ENCODE measurements around the gene SNRNP200.

The SNRNP200 gene

DNA sequence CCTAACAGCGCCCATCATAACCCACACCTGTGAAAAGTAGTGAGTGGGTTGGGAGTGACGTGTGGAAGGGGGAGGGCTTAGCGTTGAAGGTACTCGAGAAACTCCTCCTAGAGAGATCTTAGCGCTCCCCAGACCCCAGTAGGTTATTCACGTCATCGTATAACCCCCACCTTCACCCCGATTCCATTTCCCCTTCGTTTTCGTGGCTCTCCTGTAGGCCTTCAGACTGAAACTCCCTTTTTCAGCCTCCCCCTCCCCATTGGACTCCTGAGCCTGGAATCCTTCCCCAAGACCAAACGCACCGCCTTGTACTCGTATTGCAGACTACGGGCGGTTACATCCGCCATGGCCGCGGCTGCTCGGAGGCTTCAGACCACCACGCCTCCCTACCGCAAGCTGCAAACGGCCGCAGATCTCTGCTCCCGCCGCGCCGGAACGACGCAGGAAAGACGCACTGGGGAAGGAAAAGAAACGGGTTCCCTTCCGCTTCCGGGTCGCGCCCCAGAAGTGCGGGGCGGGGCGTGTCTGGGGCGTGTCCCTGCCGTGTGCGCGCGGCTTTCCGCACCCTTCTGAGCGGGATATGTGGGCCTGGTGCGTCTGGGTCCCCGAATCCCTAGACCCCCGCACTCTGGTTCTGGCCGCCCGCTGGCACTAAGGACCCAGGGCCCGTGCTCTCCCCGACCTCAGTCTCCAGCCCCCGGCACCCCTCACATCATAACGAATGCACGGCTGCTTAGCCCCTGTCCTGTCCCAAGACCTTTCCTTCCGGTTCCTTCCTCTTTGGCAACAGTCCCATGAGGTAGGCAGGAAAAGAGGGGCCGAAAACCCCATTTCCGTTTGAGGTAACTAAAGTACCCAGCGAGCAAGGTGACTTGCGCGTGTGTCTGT is at the start of gene SNRNP200:
SNRNP200 (minus strand) TSS at position 456 of the 888 bp plus-strand sequence; CDS start at position 347, 109 bp downstream.
- Mint-ChIP-seq H3K4me3 (peak within 1 kb of the TSS; percentile 100), H3K9me3 (no peaks in the 10 kb centered on the region), H3K36me3 (ENCODE audit: low read depth) (peaks cover 42% of the 10 kb centered on the region), H3K4me1 (peaks cover 47% of the 10 kb centered on the region), H3K27ac (peak within 1 kb of the TSS; percentile 99), H3K27me3 (no peaks in the 10 kb centered on the region)
- peak; percentile 94 for DNase-seq
- ATAC-seq = peak; percentile 97

DNA sequence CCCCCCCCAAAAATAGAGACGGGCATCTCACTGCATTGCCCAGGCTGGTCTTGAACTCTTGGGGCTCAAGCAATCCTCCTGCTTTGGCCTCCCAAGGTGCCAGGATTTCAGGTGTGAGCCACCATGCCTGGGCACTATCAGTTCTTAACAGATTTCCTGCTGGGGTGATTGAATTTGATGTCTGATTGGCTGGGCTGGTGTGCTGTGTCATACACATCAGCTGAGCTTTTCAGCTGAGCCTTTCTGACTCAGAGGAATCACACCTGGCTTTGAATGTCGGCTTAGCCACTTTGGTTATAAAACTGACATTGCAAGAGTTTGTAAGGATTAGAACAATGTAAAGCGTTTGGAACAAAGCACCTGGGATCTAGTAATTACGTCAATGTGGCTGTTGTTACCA is 49.1 kb upstream of the SNRNP200 start:
- H3K27ac Mint-ChIP-seq = no peak overlapping the region
- H3K27me3 Mint-ChIP-seq = no peaks in the 10 kb centered on the region
- peaks cover 70% of the 10 kb centered on the region for H3K36me3 Mint-ChIP-seq (ENCODE audit: low read depth)
- no peak for ATAC-seq
- no peak overlapping the region for H3K4me3 Mint-ChIP-seq
- H3K9me3 Mint-ChIP-seq = no peaks in the 10 kb centered on the region
- H3K4me1 Mint-ChIP-seq = no peaks in the 10 kb centered on the region
- no peak for DNase-seq

DNA sequence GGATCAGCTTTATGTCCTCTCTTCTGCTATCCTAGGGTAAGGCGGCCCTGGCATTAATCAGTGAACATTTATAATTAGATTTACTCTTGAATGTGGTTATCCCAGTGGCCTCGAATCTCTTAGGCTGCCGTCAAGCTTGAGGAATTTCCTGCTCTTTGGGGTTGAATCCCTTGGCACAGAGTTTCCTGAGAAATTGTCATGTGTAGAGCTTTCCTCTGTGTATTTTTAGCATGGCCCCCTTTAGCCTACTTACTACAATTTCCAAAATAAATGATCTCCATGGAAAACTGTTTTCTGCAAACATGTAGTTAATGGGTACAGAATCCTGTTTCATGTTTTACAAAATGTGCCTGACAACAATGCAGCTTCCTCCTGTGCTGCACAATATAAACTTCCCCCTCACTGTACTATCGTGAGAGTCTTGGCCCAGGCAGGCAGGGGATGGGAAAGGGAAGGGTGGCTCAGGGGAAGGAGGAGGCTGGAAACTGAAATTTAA is 48.3 kb upstream of the SNRNP200 start:
- ATAC-seq (no peak), DNase-seq (no peak)
- Mint-ChIP-seq H3K4me3 (no peak overlapping the region), H3K4me1 (no peaks in the 10 kb centered on the region), H3K9me3 (no peaks in the 10 kb centered on the region), H3K27ac (no peak overlapping the region), H3K36me3 (ENCODE audit: low read depth) (peaks cover 70% of the 10 kb centered on the region), H3K27me3 (no peaks in the 10 kb centered on the region)

DNA sequence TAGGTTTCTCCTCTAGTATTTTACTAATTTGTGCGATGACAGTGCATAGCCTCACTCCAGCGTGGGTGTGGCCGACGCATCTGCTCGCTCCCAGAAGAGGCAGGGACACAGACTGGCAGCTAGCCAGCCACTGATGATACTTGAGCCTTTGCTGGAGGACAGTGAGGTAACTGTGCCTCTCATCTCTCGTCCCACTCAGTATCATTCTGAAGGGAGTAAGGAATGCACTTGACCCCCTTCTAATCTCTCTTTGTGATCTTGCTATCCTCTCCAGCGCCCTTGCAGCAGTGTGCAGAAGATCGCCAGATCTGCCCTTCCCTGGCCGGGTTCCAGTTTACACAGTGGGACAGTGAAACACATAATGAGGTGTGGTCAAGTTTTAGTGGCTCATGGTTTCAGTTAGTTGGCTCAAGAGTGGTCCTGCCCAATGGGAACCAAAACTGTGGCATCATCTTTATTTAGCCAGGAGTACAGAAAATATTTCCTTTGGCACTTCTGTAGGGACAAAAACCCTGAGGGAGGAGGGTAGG is 47.8 kb upstream of the SNRNP200 start:
- Mint-ChIP-seq H3K36me3 (ENCODE audit: low read depth) (peaks cover 70% of the 10 kb centered on the region), H3K9me3 (no peaks in the 10 kb centered on the region), H3K4me1 (no peaks in the 10 kb centered on the region), H3K4me3 (no peak overlapping the region), H3K27ac (no peak overlapping the region), H3K27me3 (no peaks in the 10 kb centered on the region)
- ATAC-seq (no peak), DNase-seq (no peak)

DNA sequence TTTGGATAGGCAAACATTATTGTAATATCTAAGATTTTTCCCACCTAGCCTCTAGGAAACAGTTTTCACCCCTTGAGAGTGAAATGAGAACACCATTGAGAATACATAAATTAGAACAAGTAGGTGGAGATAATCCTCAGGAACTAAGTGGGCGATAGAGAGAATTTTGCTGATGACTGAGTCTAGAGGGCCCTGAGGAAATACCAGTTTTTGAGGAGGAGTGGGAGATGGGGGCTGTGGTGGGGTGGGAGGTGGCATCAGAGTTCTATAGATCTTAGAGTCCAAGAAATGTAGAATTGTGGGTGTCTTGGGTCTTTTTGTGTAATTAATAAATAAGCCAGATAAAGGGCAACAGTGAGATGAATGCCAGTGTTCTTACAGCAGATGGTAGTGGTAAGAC is 42.0 kb upstream of the SNRNP200 start:
- no peak for DNase-seq
- Mint-ChIP-seq H3K9me3 (no peaks in the 10 kb centered on the region), H3K4me1 (peaks cover 20% of the 10 kb centered on the region), H3K36me3 (ENCODE audit: low read depth) (peaks cover 79% of the 10 kb centered on the region), H3K27me3 (no peaks in the 10 kb centered on the region), H3K27ac (no peak overlapping the region), H3K4me3 (no peak overlapping the region)
- no peak for ATAC-seq

DNA sequence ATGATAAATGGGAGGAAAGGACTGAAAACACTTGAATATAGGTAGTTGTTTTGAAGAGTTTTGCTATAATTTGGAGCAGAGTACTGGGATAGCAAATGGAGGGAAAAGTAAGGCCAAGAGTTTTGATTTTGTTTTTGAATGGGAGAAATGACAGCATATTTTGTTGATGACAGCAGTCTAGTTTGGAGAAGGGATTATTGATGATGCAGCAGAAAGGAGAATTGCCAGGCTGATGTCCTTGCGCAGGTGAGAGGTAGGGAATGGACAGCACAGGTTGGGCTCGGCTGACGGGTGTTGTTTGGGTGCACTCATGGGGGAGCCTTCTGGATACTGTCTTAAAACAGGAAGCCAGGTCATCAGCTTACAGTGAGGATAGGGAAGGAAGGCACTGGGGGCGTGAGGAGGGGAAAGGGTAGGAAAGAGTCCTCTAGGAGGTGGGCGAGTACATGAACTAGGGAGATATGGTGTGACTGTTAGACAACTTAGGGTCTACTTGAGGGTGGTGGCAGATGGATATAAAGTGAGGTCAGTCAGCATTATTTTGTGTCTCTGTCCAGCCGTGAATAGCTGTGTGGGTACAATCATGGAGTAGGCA is 40.6 kb upstream of the SNRNP200 start:
- ATAC-seq (no peak), DNase-seq (no peak)
- peaks cover 81% of the 10 kb centered on the region for H3K36me3 Mint-ChIP-seq (ENCODE audit: low read depth)
- H3K9me3 Mint-ChIP-seq = no peaks in the 10 kb centered on the region
- H3K4me3 Mint-ChIP-seq = no peak overlapping the region
- no peaks in the 10 kb centered on the region for H3K27me3 Mint-ChIP-seq
- no peak overlapping the region for H3K27ac Mint-ChIP-seq
- peaks cover 34% of the 10 kb centered on the region for H3K4me1 Mint-ChIP-seq

DNA sequence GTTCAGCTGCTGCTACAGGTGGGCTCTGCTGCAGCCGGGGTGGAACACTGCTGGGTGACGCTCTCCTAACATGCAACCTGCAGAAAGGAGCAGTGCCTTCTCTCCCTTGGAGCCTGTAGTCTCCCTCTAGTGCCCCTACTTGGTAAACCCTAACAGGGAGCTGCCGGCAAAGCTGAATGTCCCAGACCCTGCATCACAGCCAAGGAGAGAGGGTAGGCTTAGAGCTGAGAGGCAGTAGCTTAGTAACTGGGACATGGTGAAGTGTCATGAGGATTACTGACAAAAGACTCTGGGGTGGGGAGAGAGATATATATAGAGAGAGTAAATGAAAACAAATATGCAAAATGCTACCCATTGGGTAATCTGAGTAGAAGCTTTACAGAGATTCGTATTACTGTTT is 40.1 kb upstream of the SNRNP200 start:
- DNase-seq = no peak
- Mint-ChIP-seq H3K4me3 (no peak overlapping the region), H3K4me1 (peaks cover 39% of the 10 kb centered on the region), H3K27me3 (no peaks in the 10 kb centered on the region), H3K9me3 (no peaks in the 10 kb centered on the region), H3K27ac (no peak overlapping the region), H3K36me3 (ENCODE audit: low read depth) (peaks cover 78% of the 10 kb centered on the region)
- ATAC-seq = no peak

DNA sequence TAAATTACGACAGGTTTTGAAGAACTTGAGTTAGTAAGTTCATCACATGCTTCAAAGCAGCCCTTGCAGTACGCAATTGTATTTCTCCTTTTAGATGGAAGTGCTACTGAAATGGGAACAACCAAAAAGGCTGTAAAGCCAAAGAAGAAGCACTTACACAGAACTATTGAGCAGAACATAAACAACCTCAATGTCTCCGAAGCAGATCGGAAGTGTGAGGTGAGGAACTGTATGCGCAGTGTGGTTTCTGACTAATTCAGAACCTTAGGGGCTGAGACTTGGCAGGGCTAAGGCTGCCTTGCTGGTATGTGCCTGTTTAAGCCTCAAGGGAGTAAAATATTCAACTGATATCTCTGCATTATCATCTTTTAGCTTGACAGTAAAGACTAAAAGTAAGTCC is 38.7 kb upstream of the SNRNP200 start:
- H3K36me3 Mint-ChIP-seq (ENCODE audit: low read depth) = peaks cover 74% of the 10 kb centered on the region
- no peak overlapping the region for H3K27ac Mint-ChIP-seq
- H3K4me1 Mint-ChIP-seq = peaks cover 48% of the 10 kb centered on the region
- DNase-seq (no peak), ATAC-seq (peak; percentile 73)
- no peak overlapping the region for H3K4me3 Mint-ChIP-seq
- H3K27me3 Mint-ChIP-seq = no peaks in the 10 kb centered on the region
- H3K9me3 Mint-ChIP-seq = no peaks in the 10 kb centered on the region

DNA sequence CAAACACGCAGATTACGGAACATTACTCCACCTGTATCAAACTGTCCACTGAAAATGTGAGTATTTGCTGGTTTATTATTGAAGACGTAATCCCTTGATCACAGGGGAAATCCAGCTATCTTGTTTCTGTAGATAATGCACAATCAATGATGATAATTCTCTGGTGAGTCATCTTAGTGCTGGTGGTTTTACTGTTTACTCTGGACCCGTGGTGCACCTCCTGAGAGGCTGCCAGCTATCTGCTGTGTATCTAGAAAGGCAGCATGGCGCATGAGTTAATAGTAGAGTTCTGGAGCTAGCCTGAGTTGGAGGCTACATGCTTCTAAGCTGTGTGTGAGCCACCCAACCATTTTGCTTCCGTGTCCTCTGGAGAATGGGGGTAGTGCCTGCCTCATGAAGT is 36.7 kb upstream of the SNRNP200 start:
- Mint-ChIP-seq H3K36me3 (ENCODE audit: low read depth) (peaks cover 77% of the 10 kb centered on the region), H3K4me1 (peaks cover 58% of the 10 kb centered on the region), H3K9me3 (no peaks in the 10 kb centered on the region), H3K27me3 (no peaks in the 10 kb centered on the region), H3K4me3 (no peak overlapping the region), H3K27ac (no peak overlapping the region)
- ATAC-seq (peak; percentile 74), DNase-seq (no peak)

DNA sequence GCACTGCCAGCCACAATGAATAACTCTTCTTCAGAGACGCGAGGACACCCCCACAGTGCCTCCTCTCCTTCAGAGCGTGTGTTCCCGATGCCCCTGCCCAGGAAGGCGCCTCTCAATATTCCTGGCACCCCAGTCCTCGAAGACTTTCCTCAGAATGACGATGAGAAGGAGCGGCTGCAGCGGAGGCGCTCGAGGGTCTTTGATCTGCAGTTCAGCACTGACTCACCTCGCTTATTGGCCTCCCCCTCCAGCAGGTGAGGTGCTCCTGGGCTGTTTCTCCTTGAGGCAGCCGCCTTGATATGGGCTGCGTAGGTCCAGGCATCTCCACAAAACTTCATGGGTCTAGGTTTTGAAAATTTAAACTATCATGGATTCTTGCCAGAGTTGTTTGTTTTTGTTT is 36.3 kb upstream of the SNRNP200 start:
- DNase-seq = no peak
- H3K27ac Mint-ChIP-seq = peak overlapping the region; percentile 40
- no peak for ATAC-seq

DNA sequence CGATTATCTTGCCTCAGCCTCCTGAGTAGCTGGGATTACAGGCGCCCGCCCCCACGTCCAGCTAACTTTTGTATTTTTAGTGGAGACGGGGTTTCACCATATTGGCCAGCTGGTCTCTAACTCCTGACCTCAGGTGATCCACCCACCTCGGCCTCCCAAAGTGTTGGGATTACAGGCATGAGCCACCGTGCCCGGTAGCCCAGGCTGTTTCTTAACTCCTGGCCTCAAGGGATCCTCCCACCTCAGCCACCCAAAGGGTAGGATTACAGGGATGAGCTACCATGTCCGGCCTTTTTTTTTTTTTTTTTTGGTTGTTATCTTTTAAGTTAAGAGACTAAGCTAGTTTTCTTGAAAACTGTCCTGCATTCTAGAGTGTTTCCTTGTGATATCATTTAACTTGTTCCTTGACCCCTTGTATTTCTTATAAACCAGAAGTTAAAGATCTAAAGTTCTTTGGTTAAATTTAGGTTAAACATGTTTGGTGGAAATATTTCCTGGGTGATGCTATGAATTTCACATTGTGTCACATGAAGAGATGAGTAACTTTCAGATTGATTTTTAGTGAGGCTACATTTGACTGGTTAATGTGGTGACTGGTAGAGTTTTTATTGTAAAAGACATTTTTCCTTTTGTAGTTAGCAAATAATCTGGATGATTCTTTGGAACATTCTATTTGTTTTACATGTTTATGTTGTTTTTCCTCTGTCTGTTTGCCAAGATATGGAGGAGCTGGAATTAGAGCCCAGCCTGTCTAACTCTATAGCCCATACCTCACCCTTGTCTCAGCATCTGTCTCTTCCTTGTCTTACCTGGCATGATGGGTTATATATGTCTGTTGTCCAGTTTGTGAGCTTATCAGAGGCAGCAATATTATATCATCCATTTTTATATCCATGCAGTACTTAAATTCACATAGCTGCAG is 35.4 kb upstream of the SNRNP200 start:
- Mint-ChIP-seq H3K36me3 (ENCODE audit: low read depth) (peaks cover 76% of the 10 kb centered on the region), H3K9me3 (no peaks in the 10 kb centered on the region), H3K4me1 (peaks cover 70% of the 10 kb centered on the region), H3K27ac (peak overlapping the region; percentile 40), H3K27me3 (no peaks in the 10 kb centered on the region), H3K4me3 (peak overlapping the region; percentile 35)
- no peak for ATAC-seq
- DNase-seq = no peak

More for the DNA sequence above, 36.3 kb upstream of the SNRNP200 start:
- Mint-ChIP-seq H3K27me3 (no peaks in the 10 kb centered on the region), H3K4me3 (no peak overlapping the region), H3K9me3 (no peaks in the 10 kb centered on the region), H3K4me1 (peaks cover 63% of the 10 kb centered on the region), H3K36me3 (ENCODE audit: low read depth) (peaks cover 78% of the 10 kb centered on the region)

DNA sequence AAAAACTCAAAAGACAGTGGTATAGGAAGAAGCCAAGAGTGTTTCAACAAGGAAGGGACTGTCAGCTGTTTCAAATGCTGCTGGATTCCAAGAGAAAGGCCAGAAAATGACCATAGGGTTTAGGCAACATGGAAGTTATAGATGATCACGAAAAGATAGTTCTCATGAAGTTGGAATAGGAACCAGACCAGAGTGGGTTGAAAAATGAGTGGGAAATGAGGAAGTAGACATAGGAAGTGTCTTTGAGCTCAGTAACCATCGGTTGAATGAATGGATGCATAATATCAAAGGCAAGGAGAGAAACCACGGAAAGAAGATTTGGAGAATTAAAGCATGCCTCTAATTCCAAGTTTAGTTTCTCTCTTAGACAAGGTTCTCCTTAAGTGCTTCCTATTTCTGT is 31.5 kb upstream of the SNRNP200 start:
- ATAC-seq = no peak
- H3K27me3 Mint-ChIP-seq = no peaks in the 10 kb centered on the region
- peaks cover 41% of the 10 kb centered on the region for H3K36me3 Mint-ChIP-seq (ENCODE audit: low read depth)
- peaks cover 63% of the 10 kb centered on the region for H3K4me1 Mint-ChIP-seq
- no peaks in the 10 kb centered on the region for H3K9me3 Mint-ChIP-seq
- H3K4me3 Mint-ChIP-seq = peak overlapping the region; percentile 99
- DNase-seq = no peak
- peak overlapping the region; percentile 83 for H3K27ac Mint-ChIP-seq

DNA sequence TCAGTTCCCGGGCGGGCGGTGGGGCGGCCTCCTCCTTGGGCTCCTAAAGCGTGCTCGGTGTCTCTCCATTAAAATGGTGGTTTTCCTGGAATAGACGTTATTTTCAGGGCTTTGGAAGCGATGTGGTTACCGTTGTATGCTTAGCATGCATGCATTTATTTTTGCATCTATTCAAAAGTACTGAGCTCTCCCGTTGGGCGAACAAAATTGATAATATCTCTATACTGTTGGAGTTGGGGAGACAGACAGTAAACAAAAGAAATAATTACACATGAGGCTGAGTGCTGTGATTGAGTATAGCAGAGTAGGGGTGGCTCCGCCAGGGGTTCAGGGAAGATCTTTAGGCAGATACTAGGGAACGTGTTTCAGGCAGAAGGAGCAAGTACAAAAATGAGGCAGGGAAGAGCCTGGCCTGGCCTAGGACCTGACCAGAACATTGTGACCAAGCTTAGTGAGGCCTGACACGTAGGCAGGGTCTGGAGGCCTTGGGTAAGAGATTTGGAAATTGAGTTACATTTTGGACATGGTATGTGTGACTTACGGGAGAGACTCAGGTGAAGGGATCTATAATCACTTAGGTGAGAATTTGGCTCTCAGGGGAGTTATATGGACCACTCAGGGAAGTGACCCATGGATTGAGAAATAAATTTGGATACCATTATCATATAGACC is 30.9 kb upstream of the SNRNP200 start:
- H3K27me3 Mint-ChIP-seq = no peaks in the 10 kb centered on the region
- peak overlapping the region; percentile 83 for H3K27ac Mint-ChIP-seq
- H3K9me3 Mint-ChIP-seq = no peaks in the 10 kb centered on the region
- ATAC-seq = no peak
- peaks cover 56% of the 10 kb centered on the region for H3K4me1 Mint-ChIP-seq
- peak overlapping the region; percentile 99 for H3K4me3 Mint-ChIP-seq
- DNase-seq = no peak
- H3K36me3 Mint-ChIP-seq (ENCODE audit: low read depth) = peaks cover 34% of the 10 kb centered on the region

DNA sequence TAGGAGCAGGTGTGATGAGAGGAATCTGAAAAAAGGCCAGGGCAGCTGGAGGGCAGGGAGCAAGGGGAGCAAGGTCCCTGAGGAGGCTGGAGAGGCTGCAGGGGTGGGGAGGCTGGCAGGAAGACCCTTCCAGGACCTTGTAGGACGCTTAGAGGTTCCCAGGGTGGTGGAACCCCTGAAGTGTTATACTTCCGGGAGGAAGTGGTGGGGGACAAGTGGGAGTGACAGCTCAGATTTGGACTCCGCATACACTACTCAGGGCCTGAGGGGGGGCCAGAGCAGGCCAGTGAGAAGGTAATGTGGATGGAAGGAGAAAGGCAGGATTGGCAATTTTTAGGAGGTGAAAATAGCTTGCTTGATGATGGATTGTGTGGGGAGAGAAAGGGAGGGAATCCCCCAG is 28.4 kb upstream of the SNRNP200 start:
- Mint-ChIP-seq H3K4me3 (peak overlapping the region; percentile 19), H3K27ac (peak overlapping the region; percentile 9), H3K9me3 (no peaks in the 10 kb centered on the region), H3K4me1 (peaks cover 44% of the 10 kb centered on the region), H3K27me3 (no peaks in the 10 kb centered on the region), H3K36me3 (ENCODE audit: low read depth) (peaks cover 31% of the 10 kb centered on the region)
- DNase-seq (no peak), ATAC-seq (no peak)
